ENCODE measurements around the gene CPZ. TPM values are rescaled to one million over a fixed set of nuclear protein-coding genes. Genes with fewer than 3 reads are reported as not detected.
"Not testable (repeated sequence)": the region's sequence is repeated elsewhere in the genome, so short reads cannot be mapped to it uniquely, and the experiment has no call there.

Gene CPZ
- total RNA-seq, 1 donor from 2014 or later: 2.9 TPM

DNA sequence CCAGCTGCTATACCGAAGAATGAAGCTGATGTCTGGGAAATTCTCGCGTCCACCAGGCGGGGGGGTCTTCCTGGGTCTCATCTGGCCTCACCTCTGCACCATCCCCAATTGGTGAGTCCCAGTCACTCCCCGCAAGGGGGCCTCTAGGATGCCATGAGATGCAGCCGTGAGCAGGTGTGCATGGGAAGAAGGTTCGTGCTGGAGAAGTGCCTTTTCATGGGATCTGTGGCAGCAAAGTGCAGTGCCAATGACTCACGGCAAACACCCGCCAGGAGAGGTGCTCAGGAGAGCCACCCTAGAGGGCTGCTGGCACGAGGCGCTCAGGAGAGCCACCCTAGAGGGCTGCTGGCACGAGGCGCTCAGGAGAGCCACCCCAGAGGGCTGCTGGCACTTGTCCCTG, 55.1 kb downstream of the CPZ start:
- DNase-seq (ENCODE audit: low spot score in 2 of 2) (no peak), FAIRE-seq (no peak)

GRCh38 chr4:8648296-8648695, 55.7 kb downstream of the CPZ start:
- FAIRE-seq: no peak

GRCh38 chr4:8648816-8649630, 56.5 kb downstream of the CPZ start:
- no peak for DNase-seq (ENCODE audit: low spot score in 2 of 2)
- FAIRE-seq: no peak

More at GRCh38 chr4:8648296-8648695, 55.7 kb downstream of the CPZ start:
- DNase-seq (ENCODE audit: low spot score in 2 of 2): no peak

DNA sequence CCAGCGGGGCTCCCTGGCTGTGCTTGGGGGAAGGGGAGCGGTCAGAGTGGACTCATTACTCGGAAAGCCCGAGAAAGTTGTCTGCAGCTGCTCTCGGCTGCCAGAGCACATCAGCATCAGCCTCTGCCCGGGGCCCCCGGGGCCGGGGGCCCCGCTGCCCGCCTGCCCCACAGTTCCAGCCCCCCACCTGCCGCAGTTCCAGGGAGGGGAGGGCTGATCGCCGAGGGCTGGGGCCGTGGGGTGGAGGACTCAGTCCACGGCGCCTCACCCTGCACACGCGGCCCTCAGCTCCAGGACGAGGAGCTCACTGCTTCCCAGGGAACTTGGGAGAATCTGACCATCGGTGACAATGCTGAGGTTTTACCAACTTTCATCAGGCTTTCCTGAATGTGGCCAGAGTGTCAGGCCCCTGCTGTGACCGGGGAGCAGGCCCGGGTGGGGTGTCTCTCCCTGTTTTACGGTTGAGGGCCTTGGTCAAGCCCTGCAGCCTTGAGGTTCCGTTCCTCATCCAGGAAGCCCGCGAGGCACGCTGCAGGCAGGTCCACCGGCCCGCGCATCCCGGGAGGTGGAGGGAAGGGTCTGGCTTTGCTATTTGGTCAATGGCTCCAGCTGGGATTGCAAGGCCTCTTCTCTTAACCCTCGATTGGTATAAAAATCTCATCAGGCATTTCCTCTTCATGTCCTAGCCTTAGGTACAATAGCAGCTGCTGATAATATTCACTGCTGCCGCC, 57.2 kb downstream of the CPZ start:
- FAIRE-seq (no peak), DNase-seq (ENCODE audit: low spot score in 2 of 2) (no peak)

- DNase-seq (ENCODE audit: low spot score in 2 of 2): no peak
- FAIRE-seq: no peak
Measured at GRCh38 chr4:8651661-8652180, 59.2 kb downstream of the CPZ start.

DNA sequence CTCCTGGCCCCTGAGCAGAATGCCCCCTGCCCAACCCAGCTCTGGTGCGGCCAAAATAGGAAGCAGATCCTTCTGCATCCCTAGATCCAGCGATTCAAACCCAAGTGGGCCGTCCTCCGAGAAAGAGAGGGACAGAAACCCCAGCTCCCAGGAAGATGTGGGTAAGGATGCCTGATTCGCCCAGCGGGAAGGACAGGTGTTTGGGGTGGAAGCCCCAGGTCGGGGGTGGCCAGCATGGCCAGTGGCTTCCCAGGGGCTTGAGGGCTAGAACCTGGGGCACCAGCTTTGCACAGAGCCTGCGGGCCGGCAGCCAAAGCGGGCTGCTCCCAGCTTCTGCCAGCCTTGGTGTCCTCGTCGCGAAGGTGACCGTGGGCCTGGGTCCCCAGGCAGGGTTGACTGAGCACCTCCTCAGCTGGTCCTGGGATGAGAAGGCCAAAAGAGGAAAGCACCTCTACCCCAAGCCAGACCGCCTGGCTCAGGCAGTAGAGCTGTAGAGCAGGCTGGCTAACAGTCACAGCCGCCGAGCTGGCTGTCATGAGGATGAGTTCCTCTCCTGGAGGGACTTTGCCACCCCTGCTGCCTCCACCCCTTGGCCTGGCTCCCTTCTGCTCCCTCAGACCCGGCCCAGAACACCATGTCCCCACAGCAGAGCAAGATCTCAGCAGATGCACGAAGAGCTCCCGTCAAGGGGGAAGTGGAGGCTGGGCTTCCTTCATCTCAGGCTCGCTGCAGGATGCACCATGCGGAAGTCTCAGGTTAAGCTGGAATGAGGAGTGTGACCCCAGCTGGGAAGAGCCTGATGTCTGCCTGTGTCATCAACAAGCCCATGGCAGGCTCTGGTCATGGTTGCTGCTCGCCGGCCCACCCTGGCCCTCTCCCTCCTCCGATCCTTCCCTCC, 59.9 kb downstream of the CPZ start:
- FAIRE-seq: no peak
- DNase-seq (ENCODE audit: low spot score in 2 of 2): no peak

DNA sequence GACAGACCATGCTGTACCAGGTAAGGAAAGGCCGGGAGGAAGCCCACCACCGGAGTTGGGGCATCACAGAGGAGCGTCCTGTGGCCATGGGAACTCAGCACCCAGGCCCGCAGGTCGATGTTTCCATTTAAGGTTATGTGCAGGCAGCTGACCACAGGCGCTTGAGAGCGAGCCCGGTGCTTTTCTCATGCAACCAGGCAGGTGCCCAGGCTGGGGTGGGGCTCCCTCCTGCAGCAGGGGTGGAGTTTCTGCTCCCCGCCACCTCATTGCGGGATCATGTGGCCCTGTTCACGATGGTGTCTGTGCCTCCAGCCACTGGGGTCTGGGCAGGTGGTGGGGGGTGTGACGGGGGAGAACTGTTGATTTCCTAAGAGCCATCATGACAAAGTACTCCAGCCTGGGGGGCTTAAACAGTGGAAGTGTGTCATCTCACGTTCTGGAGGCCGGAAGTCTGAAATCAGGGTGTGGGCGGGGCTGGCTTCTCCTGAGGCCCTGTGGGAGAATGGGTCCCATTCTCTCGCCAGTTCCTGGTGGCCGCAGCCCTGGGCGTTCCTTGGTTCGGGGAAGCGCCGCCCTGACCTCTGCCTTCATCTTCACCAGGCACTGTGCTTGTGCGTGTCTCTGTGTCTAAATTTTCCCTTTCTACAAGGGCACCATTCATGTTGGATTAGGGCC, 60.9 kb downstream of the CPZ start:
- FAIRE-seq (no peak), DNase-seq (ENCODE audit: low spot score in 2 of 2) (no peak)

DNA sequence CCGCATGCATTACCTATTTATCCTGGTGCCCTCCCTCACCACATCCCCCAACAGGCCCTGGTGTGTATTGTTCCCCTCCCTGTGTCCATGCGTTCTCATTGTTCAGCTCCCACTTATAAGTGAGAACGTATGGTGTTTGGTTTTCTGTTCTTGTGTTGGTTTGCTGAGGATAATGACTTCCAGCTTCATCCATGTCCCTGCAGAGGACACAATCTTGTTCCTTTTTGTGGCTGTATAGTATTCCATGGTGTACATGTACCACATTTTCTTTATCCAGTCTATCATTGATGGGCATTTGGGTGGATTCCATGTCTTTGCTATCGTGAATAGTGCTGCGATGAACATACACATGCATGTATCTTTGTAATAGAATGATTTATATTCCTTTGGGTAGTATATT, 61.6 kb downstream of the CPZ start:
- DNase-seq (ENCODE audit: low spot score in 2 of 2); FAIRE-seq: not testable (repeated sequence)

DNA sequence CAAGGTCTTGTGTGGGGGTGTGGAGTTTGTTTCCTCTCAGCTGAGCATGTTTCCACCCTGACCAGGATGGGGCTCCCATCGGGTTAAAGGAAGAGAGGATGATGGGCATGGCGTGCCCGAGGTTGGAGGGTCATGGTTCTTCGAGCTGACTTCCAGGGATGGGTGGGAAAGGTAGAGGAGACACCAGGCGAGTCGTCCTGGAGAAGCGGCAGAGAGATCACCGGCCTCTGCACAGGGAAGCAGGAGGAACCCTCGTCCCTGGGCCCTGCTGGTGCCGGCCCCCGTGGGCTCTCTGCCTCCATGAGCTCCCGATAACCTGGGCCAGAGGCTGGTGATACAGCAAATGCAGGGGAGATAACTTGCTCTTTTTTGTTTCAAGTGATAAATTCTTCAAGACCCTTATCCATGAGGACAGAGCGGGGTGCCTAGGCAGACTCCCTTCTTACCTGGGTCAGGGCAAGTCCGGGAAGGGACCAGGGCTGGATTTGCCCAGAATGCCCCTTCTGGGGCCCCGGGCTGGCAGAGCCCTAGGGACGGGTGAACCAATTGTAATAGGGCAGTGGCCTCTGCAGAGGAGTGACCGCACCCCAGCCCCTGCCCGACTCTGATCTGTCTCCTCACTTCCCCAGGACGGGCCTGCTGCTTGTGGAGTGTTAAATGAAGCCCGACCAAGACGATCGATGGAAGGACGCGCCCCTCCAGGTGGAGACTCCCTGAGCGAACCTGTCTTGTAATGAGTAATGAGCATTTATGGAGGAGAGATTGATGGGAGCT, 63.0 kb downstream of the CPZ start:
- FAIRE-seq: no peak
- DNase-seq (ENCODE audit: low spot score in 2 of 2): no peak

GRCh38 chr4:8656185-8656517, 63.6 kb downstream of the CPZ start:
- FAIRE-seq (no peak), DNase-seq (ENCODE audit: low spot score in 2 of 2) (no peak)

GRCh38 chr4:8656711-8657380, 64.3 kb downstream of the CPZ start:
- peak in 1 of 2 donors; percentile 58 for DNase-seq (ENCODE audit: low spot score in 2 of 2)
- no peak for FAIRE-seq

DNA sequence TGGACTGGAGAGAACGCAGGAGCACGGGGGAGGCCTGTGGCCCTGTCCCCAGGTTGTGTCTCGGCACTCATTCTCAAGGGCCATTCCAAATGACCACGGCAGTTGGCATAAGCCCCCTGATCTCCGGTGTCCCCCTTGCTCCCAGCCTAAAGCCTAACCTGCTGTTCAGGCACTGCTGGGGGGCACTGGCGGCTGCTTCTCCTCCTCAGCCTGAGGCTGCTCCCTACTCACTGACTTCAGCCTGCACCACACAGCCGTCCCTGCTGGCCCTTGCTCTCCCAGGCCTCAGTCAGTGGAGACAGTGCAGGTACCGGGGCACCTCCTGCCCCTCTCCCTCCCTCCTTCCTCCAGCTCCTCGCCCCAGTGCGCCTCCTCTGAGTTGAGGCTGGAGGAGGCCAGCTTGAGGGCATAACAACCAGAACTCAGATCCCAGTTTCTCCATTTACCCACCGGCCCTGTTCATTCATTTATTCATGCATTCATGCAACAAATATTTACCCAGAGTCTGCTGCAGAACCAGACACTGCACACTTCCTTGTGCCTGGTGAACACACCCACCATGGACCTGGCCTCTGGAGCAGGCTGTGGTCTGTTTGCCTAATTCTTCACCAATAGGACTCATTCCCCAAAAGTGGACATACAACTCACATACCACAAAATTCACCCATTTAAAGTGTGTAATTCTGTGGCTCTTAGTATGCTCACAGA, 65.0 kb downstream of the CPZ start:
- no peak for DNase-seq (ENCODE audit: low spot score in 2 of 2)
- FAIRE-seq: no peak

GRCh38 chr4:8662776-8663175, 70.2 kb downstream of the CPZ start:
- DNase-seq (ENCODE audit: low spot score in 2 of 2) (no peak), FAIRE-seq (no peak)

DNA sequence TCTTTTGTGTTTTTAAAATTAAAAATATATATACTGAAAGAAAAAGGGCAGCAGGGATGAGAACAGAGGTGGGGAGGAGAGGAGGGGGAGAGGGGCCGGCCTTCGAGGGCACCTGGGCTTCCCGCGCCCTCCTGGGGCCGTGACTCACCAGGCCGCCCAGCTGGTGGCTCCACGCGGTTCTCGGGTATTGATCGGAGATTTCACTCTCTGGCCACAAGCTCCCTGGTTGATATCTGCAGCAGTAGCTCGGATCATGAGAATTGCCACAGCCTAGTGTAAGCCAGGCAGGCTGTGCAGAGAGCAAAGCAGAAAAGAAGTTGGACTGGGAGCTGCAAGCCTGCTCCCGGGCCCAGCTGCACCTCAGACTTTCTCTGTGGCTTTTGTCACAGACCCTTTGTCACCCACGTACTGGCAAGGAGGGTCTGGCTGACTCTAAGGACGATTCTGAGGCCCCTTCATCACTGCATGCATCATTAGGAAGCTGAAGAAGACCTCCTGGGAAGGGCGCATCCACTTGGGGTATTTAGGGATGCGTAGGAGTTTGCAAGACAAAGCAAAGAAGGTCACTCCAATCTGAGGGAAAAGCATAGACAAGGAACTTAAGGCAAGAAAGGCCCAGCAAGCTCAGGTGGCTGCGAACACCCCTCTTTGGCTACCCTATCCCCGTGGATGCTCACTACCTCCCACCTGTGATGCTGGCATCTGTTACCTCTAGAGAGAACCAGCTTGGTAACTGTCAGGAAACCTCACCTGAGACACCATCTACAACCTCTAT, 71.7 kb downstream of the CPZ start:
- FAIRE-seq: no peak
- no peak for DNase-seq (ENCODE audit: low spot score in 2 of 2)

DNA sequence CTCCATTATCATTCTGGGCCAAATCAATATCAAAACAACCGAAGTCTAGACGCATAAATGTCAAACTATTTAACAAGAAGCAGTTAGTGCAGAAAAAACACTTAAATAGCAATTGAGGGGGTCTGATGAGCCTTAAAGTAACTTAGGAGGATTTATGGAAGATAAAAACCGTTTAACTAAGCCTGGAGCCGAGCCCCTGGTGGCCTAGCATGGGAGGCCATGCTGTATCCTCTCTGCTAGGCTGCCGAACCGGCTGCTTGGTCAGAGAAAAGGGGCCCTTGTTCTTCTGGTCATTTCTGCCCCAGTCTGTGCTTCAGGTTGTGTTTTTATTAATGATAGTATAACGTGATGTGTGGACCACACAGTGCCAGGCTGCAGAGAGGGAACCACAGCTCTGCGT, 72.4 kb downstream of the CPZ start:
- FAIRE-seq: no peak
- DNase-seq (ENCODE audit: low spot score in 2 of 2): no peak

DNA sequence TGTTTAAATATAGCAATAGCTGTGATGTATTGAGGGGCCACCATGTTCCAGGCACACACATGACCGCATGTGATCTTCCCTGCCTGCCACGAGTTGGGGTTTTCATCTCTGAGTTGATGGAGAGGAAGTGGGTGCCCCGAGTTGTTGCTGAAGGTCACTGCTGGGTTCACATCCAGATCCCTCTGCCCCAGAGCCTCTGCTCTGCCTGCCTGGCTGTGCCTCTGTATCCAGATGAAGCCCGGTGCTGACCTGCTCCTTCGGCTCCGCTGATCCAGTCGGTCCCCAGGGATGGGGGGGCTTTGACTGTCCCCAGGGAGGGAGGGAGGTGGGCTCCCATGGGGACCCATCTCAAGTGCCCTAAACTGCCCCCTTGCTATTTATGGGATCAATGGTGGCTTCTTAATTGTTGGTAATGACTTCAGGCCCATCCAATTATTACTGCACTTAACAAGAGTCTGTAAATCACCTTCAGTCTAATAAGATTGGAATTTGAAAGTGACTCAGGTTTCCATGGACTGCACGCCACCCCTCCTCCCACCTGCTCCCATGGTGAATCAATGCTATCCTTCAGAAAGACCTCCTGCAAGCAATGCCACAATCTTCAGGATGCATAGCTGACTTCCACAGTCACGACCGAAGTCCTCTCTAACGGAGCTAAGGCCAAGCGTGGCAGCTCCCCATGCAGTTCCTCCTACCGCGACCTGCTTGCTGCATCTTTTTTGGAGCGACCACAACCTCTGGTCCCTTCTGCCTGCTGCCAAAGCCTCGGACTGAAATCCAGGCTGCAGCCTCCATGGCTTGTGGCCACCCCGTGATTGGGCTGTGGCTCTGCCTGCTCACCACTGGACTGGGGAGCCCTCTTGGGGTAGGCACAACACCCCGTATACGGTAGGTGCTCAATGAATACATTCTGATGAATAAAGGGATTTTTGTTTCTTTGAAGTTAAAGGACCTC, 73.1 kb downstream of the CPZ start:
- no peak for FAIRE-seq
- DNase-seq (ENCODE audit: low spot score in 2 of 2): no peak

All from frontal cortex (tissue), 4 donors.